HepG2 (cell line): ENCODE results near the gene GEMIN4. TPM values are rescaled to one million over a fixed set of nuclear protein-coding genes. Genes with fewer than 3 reads are reported as not detected.
"Not testable (repeated sequence)": the region's sequence is repeated elsewhere in the genome, so short reads cannot be mapped to it uniquely, and the experiment has no call there.

ENCODE experiments used
- ATAC-seq: fragments of 200-7000 bp; cut with Tn5 transposase; 3 replicates; pipeline ENCODE4 v1.9.1; 2020; ENCODE audit warnings: mild to moderate bottlenecking, moderate library complexity
- BruUV-seq: library from RNA; stranded (reverse); fragments of 400-500 nt; replicated peaks from 2 replicates; lab custom pipeline; 2021; lab: Mats Ljungman, UMichigan
- CTCF ChIA-PET: fragments of 300-600 bp; formaldehyde crosslinking; extraction: SDS; loops from one replicate; lab custom pipeline; 2021; ENCODE audit warnings: low total read pairs, inconsistent platforms, low intra/inter-chr PET ratio; lab: Yijun Ruan, JAX
- POLR2A ChIA-PET: fragments of 350-600 bp; sonication (Branson Sonifier 250); formaldehyde crosslinking; loops from one replicate; lab custom pipeline; 2020; ENCODE audit warnings: antibody characterized with exemption, inconsistent platforms; lab: Yijun Ruan, JAX
- DNase-seq: peaks from one replicate; pipeline ENCODE4 v3.0.0-alpha.2; 2015; ENCODE audit warnings: low spot score
- FAIRE-seq: peaks from 3 replicates; lab custom pipeline; 2011; peaks lifted over from hg19 to GRCh38; lab: Jason Lieb, UNC
- H2AFZ ChIP-seq: one replicate; pipeline ENCODE4 v1.6.1; 2011; ENCODE audit warnings: low read length, inconsistent platforms
- H3K27ac ChIP-seq: fragments of 300-600 bp; 3 replicates; pipeline ENCODE4 v1.8.0; 2011; ENCODE audit warnings: mixed run types, mild to moderate bottlenecking, mixed read lengths, low read length, inconsistent platforms; ENCODE audit not compliant: insufficient read depth; ENCODE audit errors: extremely low read length
- H3K27me3 ChIP-seq, 2 experiments: fragments of 200-600 bp in 1 of 2; 2 replicates in 1 of 2; 3 replicates in 1 of 2; pipeline versions ENCODE4 v1.6.0 to v1.8.0; 2011; ENCODE audit warnings: low read length in 2 of 2, mild to moderate bottlenecking in 2 of 2, moderate library complexity in 2 of 2, inconsistent platforms in 1 of 2; ENCODE audit not compliant: insufficient read depth in 2 of 2, control insufficient read depth in 1 of 2
- H3K36me3 ChIP-seq, 2 experiments: fragments of 200-600 bp in 1 of 2; replicated peaks in 1 of 2; 2 replicates in 1 of 2; 3 replicates in 1 of 2; pipeline versions ENCODE4 v1.5.1 to v1.8.0; 2011; ENCODE audit warnings: low read length in 2 of 2, inconsistent platforms in 1 of 2; ENCODE audit not compliant: insufficient read depth in 2 of 2, control insufficient read depth in 1 of 2
- H3K4me1 ChIP-seq: 2 replicates; pipeline ENCODE4 v1.5.1; 2012; ENCODE audit warnings: low read length, inconsistent platforms; ENCODE audit not compliant: insufficient read depth
- H3K4me2 ChIP-seq: 2 replicates; pipeline ENCODE4 v1.6.0; 2011; ENCODE audit warnings: low read depth, low read length, inconsistent platforms
- H3K4me3 ChIP-seq, 3 experiments: fragments of 200-600 bp in 1 of 3; sonication (generic), shearing (Covaris generic) in 1 of 3; replicated peaks in 1 of 3; 2 replicates each; pipeline ENCODE4 v1.5.1; 2011 to 2016; ENCODE audit warnings: low read length in 3 of 3, inconsistent platforms in 2 of 3, low read depth in 2 of 3, mild to moderate bottlenecking in 2 of 3, control low read depth in 1 of 3, mixed read lengths in 1 of 3; ENCODE audit not compliant: insufficient read depth in 1 of 3
- H3K79me2 ChIP-seq: one replicate; pipeline ENCODE4 v1.6.1; 2011; ENCODE audit warnings: low read length, inconsistent platforms; ENCODE audit not compliant: insufficient read depth
- H3K9ac ChIP-seq: 2 replicates; pipeline ENCODE4 v1.6.0; 2011; ENCODE audit warnings: mild to moderate bottlenecking, low read depth, low read length, inconsistent platforms; ENCODE audit not compliant: insufficient read depth
- H3K9me3 ChIP-seq: 2 replicates; pipeline ENCODE4 v1.5.1; 2012; ENCODE audit warnings: mild to moderate bottlenecking, low read length
- H4K20me1 ChIP-seq: 2 replicates; pipeline ENCODE4 v1.6.0; 2011; ENCODE audit warnings: inconsistent platforms, mild to moderate bottlenecking, low read length, moderate library complexity; ENCODE audit not compliant: insufficient read depth
- AGO2 ChIP-seq: fragments of 200-400 bp; formaldehyde crosslinking; optimal IDR thresholded peaks from 2 replicates; pipeline ENCODE3; 2017; ENCODE audit warnings: mild to moderate bottlenecking, low read depth, low read length, moderate library complexity
- POLR2G ChIP-seq: fragments of 200-400 bp; formaldehyde crosslinking; IDR thresholded peaks from 2 replicates; pipeline ENCODE4 v1.6.1; 2018; ENCODE audit warnings: mild to moderate bottlenecking, low read depth, low read length, moderate library complexity
- RBFOX2 ChIP-seq: fragments of 200-400 bp; formaldehyde crosslinking; IDR thresholded peaks from 2 replicates; pipeline ENCODE4 v1.6.1; 2017; ENCODE audit warnings: low read depth, mild to moderate bottlenecking, low read length
- ZFP37 ChIP-seq: sonication (generic); formaldehyde crosslinking; IDR thresholded peaks from 2 replicates; pipeline ENCODE4 v1.4.0; 2020; ENCODE audit warnings: missing genetic modification reagents, borderline replicate concordance
- WGBS: methylation state at CpG from one replicate; pipeline ENCODE4 v1.1.6; 2017; ENCODE audit warnings: low lambda C conversion rate; 5-methylcytosine and 5-hydroxymethylcytosine counted together
- in situ Hi-C: cut with HindIII; loops from 2 replicates; pipeline ENCODE4 v1.10.0; 2017; ENCODE audit warnings: low pct_unique_long_range_greater_than_20kb; ENCODE audit not compliant: extremely low pct_ligation_motif_present
- intact Hi-C: fragments of 100-400 bp; cut with micrococcal nuclease; formaldehyde crosslinking; loops from one replicate; pipeline ENCODE4 v1.10.0; 2022; ENCODE audit not compliant: unreplicated experiment
- polyA plus RNA-seq, 8 experiments: library from polyadenylated mRNA; depleted of rRNA in 3 of 8; stranded (reverse) in 7 of 8; unstranded in 1 of 8; fragments of >200 nt; fragmentation: Illumina TruSeq in 4 of 8; extraction: Trizol in 4 of 8; gene quantifications; 2 replicates each; pipeline versions ENCODE4 v1.2.1 to v1.2.3, GENCODE V29; 2011 to 2016; ENCODE audit warnings: low read depth in 4 of 8, missing spikeins in 1 of 8, mixed read lengths in 1 of 8; ENCODE audit not compliant: insufficient read depth in 1 of 8
- total RNA-seq, 5 experiments: library from RNA; depleted of rRNA; stranded (reverse); fragments of >200 nt; fragmentation: Illumina TruSeq; extraction: Trizol; gene quantifications; 2 replicates each; pipeline ENCODE4 v1.2.3, GENCODE V29; 2016; ENCODE audit warnings: low read depth in 1 of 5

The GEMIN4 gene
- total and polyA plus RNA-seq, 2 of the 13 experiments (the other 11 are each of a cell fraction or from before 2014, with no cell fraction given) = 10.8 to 22.7 TPM

DNA sequence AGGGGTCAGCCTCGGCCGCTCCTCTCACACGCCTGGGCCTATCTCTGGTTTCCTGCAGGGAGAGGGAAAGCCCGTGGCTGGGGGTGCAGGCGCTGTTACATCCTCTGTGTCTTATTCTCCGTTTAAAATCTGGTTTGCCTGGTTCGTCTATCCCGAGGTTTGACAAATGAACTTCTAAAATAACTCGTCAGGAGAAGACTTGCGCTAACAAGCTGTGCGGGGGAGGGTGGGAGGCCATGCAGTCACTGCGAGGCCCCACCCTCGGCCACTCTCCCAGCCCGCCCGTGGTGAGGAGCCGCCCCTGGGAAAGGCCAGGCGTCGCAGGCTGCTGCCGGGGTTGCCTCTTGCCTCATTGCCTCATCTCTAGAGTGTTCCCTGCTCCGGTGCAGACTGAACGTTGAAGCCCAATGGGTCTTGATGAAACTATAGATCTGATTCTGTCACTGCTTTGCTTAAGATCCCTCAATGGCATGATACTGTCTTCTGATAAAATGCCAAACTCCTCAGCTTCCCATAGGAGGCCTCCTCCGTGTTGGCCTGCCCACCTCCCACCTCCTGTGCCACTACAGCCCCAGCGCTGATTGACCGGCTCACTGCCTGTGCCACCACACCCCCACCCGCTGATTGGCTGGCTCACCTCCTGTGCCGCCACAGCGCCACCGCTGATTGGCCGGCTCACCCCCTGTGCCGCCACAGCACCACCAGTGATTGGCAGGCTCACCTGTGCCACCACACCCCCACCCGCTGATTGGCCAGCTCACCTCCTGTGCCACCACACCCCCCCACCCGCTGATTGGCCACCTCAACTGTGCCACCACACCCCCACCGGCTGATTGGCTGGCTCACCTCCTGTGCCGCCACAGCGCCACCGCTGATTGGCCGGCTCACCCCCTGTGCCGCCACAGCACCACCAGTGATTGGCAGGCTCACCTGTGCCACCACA is 38.1 kb upstream of the GEMIN4 start:
- ATAC-seq, H3K9ac ChIP-seq, intact Hi-C loops, CTCF ChIA-PET, DNase-seq, H3K4me1 ChIP-seq, H3K27me3 ChIP-seq, H3K79me2 ChIP-seq, H3K4me2 ChIP-seq, H4K20me1 ChIP-seq, H2AFZ ChIP-seq, H3K4me3 ChIP-seq, FAIRE-seq, POLR2A ChIA-PET, H3K9me3 ChIP-seq, in situ Hi-C loops, H3K27ac ChIP-seq, BruUV-seq: not testable (repeated sequence)
- TF ChIP-seq RBFOX2 = peak; percentile 38; the same call in 1 of the 2 replicates
- TF ChIP-seq AGO2 = peak; percentile 87
- WGBS = 97% methylated on average over 29 of the region's 38 CpGs
- peaks cover 19 to 47% of the 10 kb centered on the region in 2 experiments; a peak in 4 of 5 replicates for H3K36me3 ChIP-seq

DNA sequence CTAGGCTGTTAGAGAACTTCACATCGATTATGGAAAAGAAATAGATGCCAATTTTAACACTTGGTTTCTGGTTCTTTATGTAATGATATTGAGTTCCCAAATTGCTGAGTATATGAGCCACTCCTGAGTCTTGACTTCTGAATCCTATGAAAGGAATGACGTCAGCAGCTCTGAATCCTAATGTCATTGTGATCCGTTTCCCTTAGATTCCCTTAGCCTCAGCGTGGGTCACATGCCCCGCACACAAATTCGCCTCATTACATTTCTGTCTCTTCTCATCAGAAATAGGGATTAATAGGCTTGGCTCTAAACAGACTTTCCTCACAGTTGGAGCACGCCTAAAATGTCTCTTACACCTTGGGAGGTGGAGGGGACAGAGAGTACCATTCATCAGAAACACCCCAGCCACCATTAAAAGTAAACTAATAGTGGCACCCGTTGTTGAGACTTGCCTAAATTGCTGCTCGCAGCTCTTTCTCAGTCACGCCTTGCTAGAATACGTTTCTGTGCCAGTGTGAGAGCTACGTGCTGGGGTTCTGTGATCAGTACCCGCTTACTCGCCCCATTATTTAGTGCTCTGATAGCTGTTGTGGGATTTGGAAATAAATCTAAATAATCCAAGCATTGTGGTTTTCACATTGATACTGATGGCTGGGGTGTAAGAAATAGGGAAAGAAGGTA is 37.2 kb upstream of the GEMIN4 start:
- TF ChIP-seq POLR2G = 0 out of 2 replicates have a peak, but pooled peaks have one; percentile 12
- no peak for TF ChIP-seq ZFP37
- H3K9me3 ChIP-seq = no peaks in the 10 kb centered on the region
- no peak for ATAC-seq
- no peak overlapping the region for H3K4me3 ChIP-seq
- POLR2A ChIA-PET = no interaction called here
- no peak overlapping the region for H2AFZ ChIP-seq
- WGBS = 96% methylated on average over 14 of the region's 14 CpGs
- no peak overlapping the region for H3K9ac ChIP-seq
- DNase-seq = no peak
- H3K36me3 ChIP-seq = peaks cover 19 to 53% of the 10 kb centered on the region in 2 experiments; a peak in 4 of 5 replicates
- CTCF ChIA-PET = no interaction called here
- H3K4me1 ChIP-seq = peaks cover 6% of the 10 kb centered on the region
- BruUV-seq = no TSS peak
- FAIRE-seq = no peak
- no peak overlapping the region for H3K27ac ChIP-seq
- no peaks in the 10 kb centered on the region for H3K27me3 ChIP-seq
- peaks cover 7% of the 10 kb centered on the region for H3K79me2 ChIP-seq
- intact Hi-C loops = no loop called here
- no peaks in the 10 kb centered on the region for H4K20me1 ChIP-seq
- H3K4me2 ChIP-seq = no peak overlapping the region
- in situ Hi-C loops = no loop called here
